Esophagus muscularis mucosa (tissue), 4 donors: Measurements from ENCODE around the gene UPK3B. TPM values are rescaled to one million over a fixed set of nuclear protein-coding genes. Genes with fewer than 3 reads are reported as not detected.

ENCODE experiments used
- small RNA-seq, 3 donors: library from RNA; depleted of rRNA; stranded (forward); fragments of <200 nt; gene quantifications; one replicate each; pipeline ENCODE3, GENCODE V24; 2016
- total RNA-seq, 4 donors: library from RNA; depleted of rRNA; stranded (reverse); fragments of >200 nt; gene quantifications; one replicate each; pipeline versions ENCODE4 v1.1.0 to v1.2.1, GENCODE V29; 2016

The UPK3B gene
- total RNA-seq, 4 donors from 2014 or later = 0.75 to 0.84 TPM; not detected in 2

Small RNAs within 50 kb of the gene (small RNA-seq; reads per million reads assigned to genes)
- gene RF00019 = 0 reads per million in 3 donors

Other genes with a start within 250 kb of the UPK3B start
- 1,000 to 10,000 TPM in 3 of 4 donors, 100 to 1,000 TPM in 1; 927 to 2,513 (median 1,694) TPM for gene HSPB1, start 207.9 kb upstream of the UPK3B start, total RNA-seq
- gene YWHAG, start 151.6 kb upstream of the UPK3B start, total RNA-seq = 10 to 100 TPM; 55.7 to 91.6 (median 73.7) TPM
- under 1 TPM in 3 of 4 donors, not detected in 1; 0.39 to 0.66 (median 0.46) TPM for gene SSC4D, start 100.9 kb upstream of the UPK3B start, total RNA-seq
- 1 to 10 TPM in 1 of 4 donors, under 1 TPM in 1, not detected in 2; 0.46 to 1.0 TPM for gene ZP3, start 85.6 kb upstream of the UPK3B start, total RNA-seq
- 10 to 100 TPM; 18.1 to 35.2 (median 25.3) TPM for gene DTX2, start 48.8 kb upstream of the UPK3B start, total RNA-seq
- gene SPDYE16, start 32.7 kb downstream of the UPK3B start, total RNA-seq = under 1 TPM in 1 of 4 donors, not detected in 3; 0.19 TPM
- gene POMZP3, start 116.7 kb downstream of the UPK3B start, total RNA-seq = 10 to 100 TPM in 2 of 4 donors, 1 to 10 TPM in 2; 4.9 to 16.4 (median 9.3) TPM